HCT116 (cell line): ENCODE results near the gene RMDN3. TPM values are rescaled to one million over a fixed set of nuclear protein-coding genes. Genes with fewer than 3 reads are reported as not detected.

Experiments
- ATAC-seq: fragments of 200-7000 bp; cut with Tn5 transposase; 2 replicates; pipeline ENCODE4 v1.9.1; 2020; ENCODE audit warnings: mild to moderate bottlenecking, moderate library complexity
- BruUV-seq: library from RNA; stranded (reverse); fragments of 400-500 nt; replicated peaks from 2 replicates; lab custom pipeline; 2021; lab: Mats Ljungman, UMichigan
- CTCF ChIA-PET: fragments of 300-600 bp; sonication (Branson Sonifier 250); formaldehyde crosslinking; loops from one replicate; lab custom pipeline; 2021; ENCODE audit warnings: antibody characterized with exemption; lab: Charles Lee
- POLR2A ChIA-PET: fragments of 300-600, 350-600 bp; sonication (Branson Sonifier 250); formaldehyde crosslinking; loops from one replicate; lab custom pipeline; 2021; ENCODE audit warnings: antibody characterized with exemption; lab: Charles Lee
- RAD21 ChIA-PET, 2 experiments: fragments of 300-600 bp; sonication (Branson Sonifier 250); formaldehyde crosslinking; loops; one replicate each; lab custom pipeline; 2023; ENCODE audit warnings: low total read pairs in 2 of 2; ENCODE audit not compliant: uncharacterized antibody in 2 of 2, unreplicated experiment in 2 of 2, low non-redundant PET in 1 of 2; lab: Charles Lee
- DNase-seq: peaks from one replicate; pipeline ENCODE4 v3.0.0-alpha.2; 2010; ENCODE audit warnings: low read depth, low spot score
- H2AFZ ChIP-seq: fragments of 200-600 bp; shearing (Covaris generic), sonication (generic); 2 replicates; pipeline ENCODE4 v1.6.1; 2017; ENCODE audit warnings: low read depth, mixed run types, mixed read lengths, antibody characterized with exemption, low read length; ENCODE audit not compliant: poor library complexity, severe bottlenecking
- H3K27ac ChIP-seq: 2 replicates; pipeline ENCODE4 v1.5.1; 2012; ENCODE audit warnings: low read depth, low read length
- H3K27me3 ChIP-seq: fragments of 200-600 bp; sonication (generic); 2 replicates; pipeline ENCODE4 v1.6.1; 2016; ENCODE audit warnings: mixed run types, low read length, mixed read lengths; ENCODE audit not compliant: insufficient read depth
- H3K36me3 ChIP-seq, 2 experiments: fragments of 200-500 bp in 1 of 2; fragments of 200-600 bp in 1 of 2; sonication (Bioruptor generic) in 1 of 2; sonication (generic) in 1 of 2; 2 replicates each; pipeline versions ENCODE4 v1.5.1 to v1.6.1; 2014 to 2016; ENCODE audit warnings: low read length in 2 of 2, inconsistent platforms in 1 of 2, mixed read lengths in 1 of 2, mixed run types in 1 of 2; ENCODE audit not compliant: insufficient read depth in 2 of 2, control insufficient read depth in 1 of 2
- H3K4me1 ChIP-seq, 2 experiments: fragments of 200-600 bp in 1 of 2; sonication (generic) in 1 of 2; 2 replicates each; pipeline versions ENCODE4 v1.5.1 to v1.6.1; 2012 to 2017; ENCODE audit warnings: low read length in 2 of 2, inconsistent platforms in 1 of 2, mild to moderate bottlenecking in 1 of 2, mixed read lengths in 1 of 2, mixed run types in 1 of 2, moderate library complexity in 1 of 2; ENCODE audit not compliant: insufficient read depth in 2 of 2, control insufficient read depth in 1 of 2
- H3K4me2 ChIP-seq: fragments of 200-600 bp; sonication (generic); 2 replicates; pipeline ENCODE4 v1.6.1; 2017; ENCODE audit warnings: mixed run types, low read length, mixed read lengths
- H3K4me3 ChIP-seq, 2 experiments: fragments of 200-600 bp in 1 of 2; sonication (generic) in 1 of 2; replicated peaks in 1 of 2; 2 replicates each; pipeline ENCODE4 v1.5.1; 2011 to 2016; ENCODE audit warnings: low read length in 2 of 2, control low read depth in 1 of 2, low read depth in 1 of 2, mild to moderate bottlenecking in 1 of 2, mixed read lengths in 1 of 2, mixed run types in 1 of 2
- H3K79me2 ChIP-seq: fragments of 200-600 bp; sonication (generic); 2 replicates; pipeline ENCODE4 v1.6.1; 2017; ENCODE audit warnings: mild to moderate bottlenecking, mixed run types, low read length, moderate library complexity, mixed read lengths; ENCODE audit not compliant: insufficient read depth
- H3K9ac ChIP-seq: fragments of 200-600 bp; sonication (generic); 2 replicates; pipeline ENCODE4 v1.6.1; 2016; ENCODE audit warnings: low read length, mixed read lengths
- H3K9me2 ChIP-seq: fragments of 200-600 bp; sonication (generic), shearing (Covaris generic); 2 replicates; pipeline ENCODE4 v1.6.1; 2017; ENCODE audit warnings: mixed run types, mild to moderate bottlenecking, moderate library complexity; ENCODE audit not compliant: insufficient read depth
- H3K9me3 ChIP-seq, 2 experiments: fragments of 200-500 bp in 1 of 2; fragments of 200-600 bp in 1 of 2; sonication (Bioruptor generic) in 1 of 2; sonication (generic) in 1 of 2; 2 replicates each; pipeline ENCODE4 v1.6.1; 2014 to 2017; ENCODE audit warnings: low read length in 2 of 2, mixed read lengths in 2 of 2, inconsistent platforms in 1 of 2, low read depth in 1 of 2, mild to moderate bottlenecking in 1 of 2, mixed run types in 1 of 2, moderate library complexity in 1 of 2; ENCODE audit not compliant: control insufficient read depth in 1 of 2, insufficient read depth in 1 of 2
- H4K20me1 ChIP-seq: fragments of 200-600 bp; sonication (generic), shearing (Covaris generic); 2 replicates; pipeline ENCODE4 v1.6.1; 2017; ENCODE audit warnings: mixed run types, mild to moderate bottlenecking, moderate library complexity; ENCODE audit not compliant: insufficient read depth
- ELF1 ChIP-seq: IDR thresholded peaks from 2 replicates; pipeline ENCODE4 v1.6.1; 2012; ENCODE audit warnings: low read depth, borderline replicate concordance
- EZH2phosphoT487 ChIP-seq: fragments of 200-600 bp; IDR thresholded peaks from 2 replicates; pipeline ENCODE4 v1.6.1; 2018; ENCODE audit warnings: antibody characterized with exemption, borderline replicate concordance
- FOSL1 ChIP-seq: IDR thresholded peaks from 2 replicates; pipeline ENCODE4 v1.6.1; 2012; ENCODE audit warnings: low read depth
- RAD21 ChIP-seq: IDR thresholded peaks from 2 replicates; pipeline ENCODE4 v1.6.1; 2012; ENCODE audit warnings: low read depth, mild to moderate bottlenecking
- REST ChIP-seq: IDR thresholded peaks from 2 replicates; pipeline ENCODE4 v1.6.1; 2012; ENCODE audit warnings: low read depth
- SIN3A ChIP-seq: IDR thresholded peaks from 2 replicates; pipeline ENCODE4 v1.6.1; 2012; ENCODE audit warnings: low read depth
- SRF ChIP-seq: IDR thresholded peaks from 2 replicates; pipeline ENCODE4 v1.6.1; 2012; ENCODE audit warnings: low read depth
- ZNF274 ChIP-seq: fragments of 200-500 bp; sonication (Bioruptor generic); IDR thresholded peaks from 2 replicates; pipeline ENCODE4 v1.6.1; 2014; ENCODE audit warnings: mild to moderate bottlenecking, low read depth, low read length, inconsistent platforms
- intact Hi-C: fragments of 100-400 bp; cut with micrococcal nuclease; formaldehyde crosslinking; loops from 2 replicates; pipeline ENCODE4 v1.10.0; 2022
- total RNA-seq: library from RNA; stranded (reverse); gene quantifications from one replicate; pipeline ENCODE4 v1.2.1, GENCODE V29; 2021; ENCODE audit not compliant: unreplicated experiment
- TF ChIP-seq, protein P1 (sequence below): IDR thresholded peaks from 2 replicates; pipeline ENCODE4 v1.6.1; 2012

The RMDN3 gene
- total RNA-seq, 1 experiment from 2014 or later: 21.5 TPM

- ChIA-PET RAD21 (no interaction called here), POLR2A (no interaction called here), CTCF (interaction anchor here (0.7 kb wide), 1 partner anchor 34 kb away, joined by 3 read pairs; no protein-coding TSS in a partner anchor)
- H3K9me2 ChIP-seq: no peaks in the 10 kb centered on the region
- H3K9me3 ChIP-seq: no peaks in the 10 kb centered on the region
- peaks cover 8 to 24% of the 10 kb centered on the region in 2 experiments for H3K36me3 ChIP-seq
- H3K27me3 ChIP-seq: no peaks in the 10 kb centered on the region
- intact Hi-C loops: no loop called here
- DNase-seq: no peak
- TF ChIP-seq RAD21: no peak
- TF ChIP-seq ZNF274: no peak
- no peak for TF ChIP-seq FOSL1
- no peak for TF ChIP-seq SRF
- no peak for TF ChIP-seq EZH2phosphoT487
- TF ChIP-seq REST: no peak
- TF ChIP-seq ELF1: no peak
- TF ChIP-seq, protein P1, sequence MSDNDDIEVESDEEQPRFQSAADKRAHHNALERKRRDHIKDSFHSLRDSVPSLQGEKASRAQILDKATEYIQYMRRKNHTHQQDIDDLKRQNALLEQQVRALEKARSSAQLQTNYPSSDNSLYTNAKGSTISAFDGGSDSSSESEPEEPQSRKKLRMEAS: no peak
- TF ChIP-seq SIN3A: no peak
- no peak overlapping the region for H3K9ac ChIP-seq
- no peak overlapping the region for H2AFZ ChIP-seq
- BruUV-seq: no TSS peak
- H4K20me1 ChIP-seq: no peaks in the 10 kb centered on the region
- H3K79me2 ChIP-seq: no peaks in the 10 kb centered on the region
- no peak overlapping the region for H3K4me2 ChIP-seq
- H3K4me1 ChIP-seq: peaks cover 4 to 11% of the 10 kb centered on the region in 2 experiments; a peak in 3 of 4 replicates
- H3K27ac ChIP-seq: no peak overlapping the region
- no peak for ATAC-seq
- no peak overlapping the region for H3K4me3 ChIP-seq
Measured at GRCh38 chr15:40722934-40723333, 32.1 kb downstream of the RMDN3 start.
